ENCODE measurements around the gene FOS.

FOS gene

DNA sequence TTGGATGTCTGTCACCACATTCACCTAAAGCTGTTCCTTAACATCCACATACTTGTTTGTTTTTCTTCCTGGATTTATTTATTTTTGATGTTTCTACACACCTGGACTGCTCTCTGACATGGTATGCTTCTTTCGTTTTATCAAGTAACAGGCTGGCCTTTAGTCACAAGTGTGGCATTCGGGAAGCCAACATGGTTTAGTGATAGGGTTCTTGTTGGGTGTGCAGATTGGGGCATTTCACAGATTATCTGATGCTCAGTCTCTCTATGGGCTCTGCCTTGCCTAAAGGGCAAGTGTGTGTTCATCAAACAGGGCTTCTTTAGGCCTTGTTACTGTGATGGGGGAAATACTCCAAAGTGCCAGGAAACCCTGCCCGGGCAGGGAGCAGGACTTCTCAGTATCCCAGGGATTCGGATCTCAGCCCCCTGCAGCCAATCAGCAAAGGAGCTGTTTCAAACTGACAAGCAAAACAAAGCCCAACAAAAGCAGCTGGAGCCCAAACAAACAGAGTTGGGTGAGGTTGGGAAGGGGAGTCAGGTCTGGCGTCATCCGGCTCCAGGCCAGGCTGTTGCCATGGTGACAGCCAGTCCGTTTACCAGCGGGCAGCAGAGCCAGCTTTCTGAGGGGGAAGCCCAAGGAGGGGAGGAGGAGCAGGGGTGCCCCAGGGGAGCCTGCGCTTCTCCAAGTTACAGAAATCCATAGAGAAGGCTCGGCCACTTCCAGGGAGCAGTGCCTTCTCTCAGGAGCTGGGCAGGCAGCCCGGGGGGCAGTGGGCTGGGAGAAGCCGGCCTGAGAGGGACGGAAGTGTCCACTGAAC, 31.9 kb downstream of the FOS start:
- Histone ChIP-seq H3K36me3 (ENCODE audit: insufficient read depth, low read length) (no peaks in the 10 kb centered on the region), H3K9me3 (replicated peaks; ENCODE audit: low read length) (no peaks in the 10 kb centered on the region), H3K4me1 (ENCODE audit: control insufficient read depth, insufficient read depth, low read length) (peaks cover 21% of the 10 kb centered on the region), H3K4me2 (ENCODE audit: low read length) (peak overlapping the region; percentile 53), H3K4me3 (ENCODE audit: low read length) (no peak overlapping the region), H3K27me3 (ENCODE audit: control insufficient read depth, insufficient read depth, low read length) (no peaks in the 10 kb centered on the region), H3K9ac (ENCODE audit: low read depth, low read length) (peak overlapping the region; percentile 53)

- H3K4me3 ChIP-seq (ENCODE audit: low read length): no peak overlapping the region
- H3K4me2 ChIP-seq (ENCODE audit: low read length): no peak overlapping the region
- H3K9me3 ChIP-seq (replicated peaks; ENCODE audit: low read length): no peaks in the 10 kb centered on the region
- H3K36me3 ChIP-seq (ENCODE audit: insufficient read depth, low read length): no peaks in the 10 kb centered on the region
- H3K9ac ChIP-seq (ENCODE audit: low read depth, low read length): no peak overlapping the region
- H3K27me3 ChIP-seq (ENCODE audit: control insufficient read depth, insufficient read depth, low read length): no peaks in the 10 kb centered on the region
- peaks cover 23% of the 10 kb centered on the region for H3K4me1 ChIP-seq (ENCODE audit: control insufficient read depth, insufficient read depth, low read length)
These were observed 32.7 kb downstream of the FOS start for GRCh38 chr14:75311356-75311755.

DNA sequence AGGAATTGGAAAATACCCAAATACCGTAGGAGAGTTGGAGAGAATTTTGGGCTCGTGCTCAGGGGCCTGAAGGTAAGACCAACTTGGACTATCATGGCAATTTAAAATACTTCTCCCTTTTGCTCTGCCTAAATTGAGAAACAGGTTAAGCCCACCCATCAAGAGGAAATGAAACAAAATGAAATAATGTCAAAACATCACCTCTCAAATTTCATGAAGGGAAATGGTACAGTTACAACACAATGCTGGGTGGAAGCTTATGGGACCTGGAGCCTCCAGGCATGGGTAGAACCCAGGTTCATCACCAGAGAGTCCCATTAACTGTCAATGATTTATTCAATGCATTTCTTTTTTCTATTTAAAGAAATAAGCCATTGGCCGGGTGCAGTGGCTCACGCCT, 33.7 kb downstream of the FOS start:
- Histone ChIP-seq H3K4me2 (ENCODE audit: low read length) (no peak overlapping the region), H3K9me3 (replicated peaks; ENCODE audit: low read length) (no peaks in the 10 kb centered on the region), H3K4me1 (ENCODE audit: control insufficient read depth, insufficient read depth, low read length) (peaks cover 23% of the 10 kb centered on the region)

DNA sequence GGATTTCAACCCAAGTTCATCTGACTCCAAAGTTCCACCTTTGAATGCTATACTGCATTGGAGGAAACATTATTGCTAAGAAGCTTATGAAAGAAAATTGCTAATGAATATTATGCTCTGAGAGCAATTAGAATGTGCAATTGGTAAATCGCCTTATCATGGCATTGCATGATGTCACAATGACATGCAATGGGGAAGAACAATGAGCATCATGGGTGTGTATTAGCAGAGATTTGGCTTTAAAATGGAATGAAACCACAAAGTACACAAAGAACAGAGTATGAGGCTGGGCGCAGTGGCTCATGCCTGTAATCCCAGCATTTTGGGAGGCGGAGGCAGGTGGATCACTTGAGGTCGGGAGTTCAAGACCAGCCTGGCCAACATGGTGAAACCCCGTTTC, 34.7 kb downstream of the FOS start:
- peaks cover 12% of the 10 kb centered on the region for H3K27me3 ChIP-seq (ENCODE audit: control insufficient read depth, insufficient read depth, low read length)
- peaks cover 23% of the 10 kb centered on the region for H3K4me1 ChIP-seq (ENCODE audit: control insufficient read depth, insufficient read depth, low read length)
- no peaks in the 10 kb centered on the region for H3K36me3 ChIP-seq (ENCODE audit: insufficient read depth, low read length)
- H3K9me3 ChIP-seq (replicated peaks; ENCODE audit: low read length): no peaks in the 10 kb centered on the region
- H3K4me2 ChIP-seq (ENCODE audit: low read length): no peak overlapping the region
- no peak overlapping the region for H3K4me3 ChIP-seq (ENCODE audit: low read length)
- H3K9ac ChIP-seq (ENCODE audit: low read depth, low read length): no peak overlapping the region

More for the DNA sequence above, 33.7 kb downstream of the FOS start:
- Histone ChIP-seq H3K36me3 (ENCODE audit: insufficient read depth, low read length) (no peaks in the 10 kb centered on the region), H3K4me3 (ENCODE audit: low read length) (no peak overlapping the region), H3K27me3 (ENCODE audit: control insufficient read depth, insufficient read depth, low read length) (peaks cover 3% of the 10 kb centered on the region), H3K9ac (ENCODE audit: low read depth, low read length) (no peak overlapping the region)

DNA sequence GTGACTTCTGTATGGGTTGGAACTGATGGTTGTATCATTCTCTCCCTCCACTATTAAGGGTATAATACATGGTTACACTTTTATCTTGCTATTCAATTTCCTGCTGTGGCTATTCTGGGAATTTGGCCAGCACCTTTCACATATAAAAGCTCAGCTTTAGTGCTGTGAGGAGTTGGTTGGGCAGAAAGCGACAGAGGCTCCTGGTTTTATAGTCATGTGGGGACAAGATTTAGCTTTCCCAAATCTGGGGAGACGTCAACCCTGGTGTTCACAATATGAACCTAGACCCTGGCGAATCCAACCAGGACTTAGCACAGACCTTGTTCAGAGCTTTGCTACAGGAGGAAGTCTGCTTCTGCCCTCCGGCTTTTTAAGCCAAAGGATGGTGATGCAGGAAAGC, 36.5 kb downstream of the FOS start:
- H3K4me2 ChIP-seq (ENCODE audit: low read length): peak overlapping the region; percentile 67
- H3K27me3 ChIP-seq (ENCODE audit: control insufficient read depth, insufficient read depth, low read length): peaks cover 26% of the 10 kb centered on the region
- H3K9me3 ChIP-seq (replicated peaks; ENCODE audit: low read length): no peaks in the 10 kb centered on the region
- peak overlapping the region; percentile 5 for H3K9ac ChIP-seq (ENCODE audit: low read depth, low read length)
- peak overlapping the region; percentile 35 for H3K4me3 ChIP-seq (ENCODE audit: low read length)
- peaks cover 20% of the 10 kb centered on the region for H3K4me1 ChIP-seq (ENCODE audit: control insufficient read depth, insufficient read depth, low read length)
- no peaks in the 10 kb centered on the region for H3K36me3 ChIP-seq (ENCODE audit: insufficient read depth, low read length)

- Histone ChIP-seq H3K36me3 (ENCODE audit: insufficient read depth, low read length) (no peaks in the 10 kb centered on the region), H3K4me1 (ENCODE audit: control insufficient read depth, insufficient read depth, low read length) (peaks cover 10% of the 10 kb centered on the region), H3K9me3 (replicated peaks; ENCODE audit: low read length) (no peaks in the 10 kb centered on the region), H3K4me2 (ENCODE audit: low read length) (no peak overlapping the region), H3K9ac (ENCODE audit: low read depth, low read length) (no peak overlapping the region), H3K4me3 (ENCODE audit: low read length) (no peak overlapping the region), H3K27me3 (ENCODE audit: control insufficient read depth, insufficient read depth, low read length) (peaks cover 32% of the 10 kb centered on the region)
These were observed 38.5 kb downstream of the FOS start for GRCh38 chr14:75317148-75317547.

DNA sequence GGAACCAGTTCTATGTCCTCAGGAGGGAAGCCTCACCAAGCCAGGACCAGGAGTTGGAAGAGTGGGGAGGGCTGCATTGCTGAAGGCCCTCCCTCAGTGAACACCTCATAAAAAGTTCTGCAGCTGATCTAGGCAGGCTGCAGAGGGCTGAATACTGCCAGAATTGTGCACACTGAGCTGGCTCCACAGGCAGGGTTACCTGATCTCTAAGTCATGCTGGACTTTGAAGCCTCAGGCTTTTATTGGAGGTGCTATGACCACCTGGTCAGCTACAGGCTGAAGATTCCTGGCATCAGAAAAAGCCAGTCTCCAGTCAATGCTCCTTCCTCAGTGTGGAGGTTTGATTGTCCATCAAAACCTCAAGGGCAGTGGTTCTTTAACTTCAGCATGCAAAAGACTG, 39.7 kb downstream of the FOS start:
- peaks cover 12% of the 10 kb centered on the region for H3K4me1 ChIP-seq (ENCODE audit: control insufficient read depth, insufficient read depth, low read length)
- no peaks in the 10 kb centered on the region for H3K36me3 ChIP-seq (ENCODE audit: insufficient read depth, low read length)
- H3K27me3 ChIP-seq (ENCODE audit: control insufficient read depth, insufficient read depth, low read length): peaks cover 32% of the 10 kb centered on the region
- H3K4me2 ChIP-seq (ENCODE audit: low read length): no peak overlapping the region
- no peak overlapping the region for H3K9ac ChIP-seq (ENCODE audit: low read depth, low read length)
- H3K4me3 ChIP-seq (ENCODE audit: low read length): no peak overlapping the region
- H3K9me3 ChIP-seq (replicated peaks; ENCODE audit: low read length): no peaks in the 10 kb centered on the region

DNA sequence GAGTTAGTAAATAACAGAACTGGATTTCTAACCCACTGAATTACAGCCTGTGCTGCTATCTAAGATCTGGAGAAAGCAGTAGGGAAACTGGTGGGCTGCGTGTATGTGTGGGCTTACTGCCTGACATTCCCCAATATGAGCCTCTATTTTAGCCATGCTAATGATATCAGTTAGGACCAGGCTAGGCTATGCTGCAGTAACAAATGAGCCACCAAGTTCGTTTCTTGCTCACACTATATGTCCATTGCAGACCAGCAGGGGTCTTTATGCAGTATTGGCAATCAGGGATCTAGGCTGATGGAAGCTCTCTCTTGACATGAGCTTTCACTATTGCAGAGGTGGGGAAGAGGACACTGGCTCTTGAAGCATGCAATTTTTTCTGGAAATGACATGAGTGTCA, 40.4 kb downstream of the FOS start:
- Histone ChIP-seq H3K4me2 (ENCODE audit: low read length) (no peak overlapping the region), H3K4me1 (ENCODE audit: control insufficient read depth, insufficient read depth, low read length) (peaks cover 18% of the 10 kb centered on the region), H3K27me3 (ENCODE audit: control insufficient read depth, insufficient read depth, low read length) (peaks cover 32% of the 10 kb centered on the region), H3K4me3 (ENCODE audit: low read length) (no peak overlapping the region), H3K9me3 (replicated peaks; ENCODE audit: low read length) (no peaks in the 10 kb centered on the region), H3K36me3 (ENCODE audit: insufficient read depth, low read length) (no peaks in the 10 kb centered on the region), H3K9ac (ENCODE audit: low read depth, low read length) (no peak overlapping the region)

- no peak overlapping the region for H3K4me3 ChIP-seq (ENCODE audit: low read length)
- H3K27me3 ChIP-seq (ENCODE audit: control insufficient read depth, insufficient read depth, low read length): peaks cover 39% of the 10 kb centered on the region
- no peak overlapping the region for H3K4me2 ChIP-seq (ENCODE audit: low read length)
These were observed 41.6 kb downstream of the FOS start for GRCh38 chr14:75320196-75320595.

GRCh38 chr14:75322746-75323145, 44.1 kb downstream of the FOS start:
- Histone ChIP-seq H3K4me1 (ENCODE audit: control insufficient read depth, insufficient read depth, low read length) (peaks cover 8% of the 10 kb centered on the region), H3K9me3 (replicated peaks; ENCODE audit: low read length) (no peaks in the 10 kb centered on the region), H3K4me3 (ENCODE audit: low read length) (no peak overlapping the region), H3K36me3 (ENCODE audit: insufficient read depth, low read length) (no peaks in the 10 kb centered on the region), H3K27me3 (ENCODE audit: control insufficient read depth, insufficient read depth, low read length) (peaks cover 32% of the 10 kb centered on the region), H3K4me2 (ENCODE audit: low read length) (no peak overlapping the region), H3K9ac (ENCODE audit: low read depth, low read length) (no peak overlapping the region)

More at GRCh38 chr14:75320196-75320595, 41.6 kb downstream of the FOS start:
- H3K36me3 ChIP-seq (ENCODE audit: insufficient read depth, low read length): no peaks in the 10 kb centered on the region
- H3K9ac ChIP-seq (ENCODE audit: low read depth, low read length): no peak overlapping the region
- H3K4me1 ChIP-seq (ENCODE audit: control insufficient read depth, insufficient read depth, low read length): peaks cover 13% of the 10 kb centered on the region
- H3K9me3 ChIP-seq (replicated peaks; ENCODE audit: low read length): no peaks in the 10 kb centered on the region

GRCh38 chr14:75323571-75323970, 44.9 kb downstream of the FOS start:
- Histone ChIP-seq H3K4me1 (ENCODE audit: control insufficient read depth, insufficient read depth, low read length) (peaks cover 8% of the 10 kb centered on the region), H3K9me3 (replicated peaks; ENCODE audit: low read length) (no peaks in the 10 kb centered on the region), H3K36me3 (ENCODE audit: insufficient read depth, low read length) (no peaks in the 10 kb centered on the region), H3K9ac (ENCODE audit: low read depth, low read length) (no peak overlapping the region), H3K4me3 (ENCODE audit: low read length) (no peak overlapping the region), H3K27me3 (ENCODE audit: control insufficient read depth, insufficient read depth, low read length) (peaks cover 30% of the 10 kb centered on the region), H3K4me2 (ENCODE audit: low read length) (no peak overlapping the region)

DNA sequence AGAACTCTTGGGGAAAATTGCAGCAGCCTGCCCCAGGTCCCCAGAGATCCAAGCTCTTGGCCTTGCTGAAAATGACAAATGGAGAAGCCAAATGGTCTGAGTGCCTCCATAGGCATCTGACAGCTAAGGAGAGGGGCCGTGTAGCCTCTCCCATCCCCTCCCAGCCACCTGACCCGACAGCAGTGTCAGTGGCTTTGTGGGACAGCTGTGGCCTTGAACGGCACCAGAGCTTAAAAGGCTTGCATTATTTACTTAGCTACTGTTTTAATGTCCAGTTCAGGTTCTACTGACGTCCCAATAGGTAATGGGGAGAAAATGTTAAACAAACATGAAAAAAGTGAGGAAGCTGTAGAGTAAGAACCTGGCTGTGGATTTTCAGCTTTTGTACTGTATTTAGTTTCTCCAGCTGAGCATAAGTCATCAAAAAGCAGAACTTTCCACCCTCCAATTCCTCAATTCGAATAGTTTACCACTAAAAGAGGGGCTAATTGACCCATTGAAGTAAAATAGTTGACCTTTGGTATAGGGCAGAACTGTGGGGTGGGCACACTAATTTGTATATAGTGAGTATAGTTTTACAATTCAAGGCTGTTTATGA, 50.0 kb downstream of the FOS start:
- Histone ChIP-seq H3K4me2 (ENCODE audit: low read length) (no peak overlapping the region), H3K27me3 (ENCODE audit: control insufficient read depth, insufficient read depth, low read length) (peaks cover 25% of the 10 kb centered on the region), H3K36me3 (ENCODE audit: insufficient read depth, low read length) (no peaks in the 10 kb centered on the region), H3K9me3 (replicated peaks; ENCODE audit: low read length) (no peaks in the 10 kb centered on the region), H3K4me1 (ENCODE audit: control insufficient read depth, insufficient read depth, low read length) (peaks cover 3% of the 10 kb centered on the region), H3K4me3 (ENCODE audit: low read length) (no peak overlapping the region), H3K9ac (ENCODE audit: low read depth, low read length) (no peak overlapping the region)

Measured in skeletal muscle satellite cell (primary cell).